HG03139 (cell line): ENCODE data around the gene SV2B.

ENCODE experiments used
- ATAC-seq: cut with Tn5 transposase; IDR thresholded peaks from one replicate; pipeline ENCODE4 v1.9.1; 2021; ENCODE audit not compliant: unreplicated experiment

The SV2B gene

GRCh38 chr15:91135201-91136130 lies 35.4 kb downstream of the SV2B start:
- no peak for ATAC-seq

DNA sequence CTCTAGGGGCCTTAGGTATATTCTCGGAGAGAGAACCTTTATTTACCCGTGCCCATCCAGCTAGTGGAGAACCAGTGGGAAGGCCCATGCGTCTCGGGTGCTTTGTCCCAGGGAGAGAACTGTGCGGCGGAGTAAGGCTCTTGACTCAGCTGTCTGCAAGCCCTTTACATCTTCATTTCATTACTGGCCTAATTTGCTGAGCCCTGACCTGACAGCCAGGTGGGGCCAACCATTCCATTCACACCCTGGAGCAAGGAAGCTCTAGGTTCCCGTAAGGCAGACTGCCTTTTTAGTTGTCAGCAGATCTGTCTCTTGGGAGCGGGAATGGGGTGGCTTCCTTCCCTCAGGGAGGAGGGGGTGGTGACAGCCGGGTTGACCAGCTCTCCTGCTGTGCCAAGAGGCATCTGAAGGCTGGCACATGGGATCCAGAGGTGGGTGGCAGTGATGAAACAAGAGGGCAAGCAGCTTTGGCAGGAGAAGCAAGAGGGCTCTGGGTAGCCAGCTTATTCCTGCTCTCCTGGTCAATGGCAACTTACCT lies 36.4 kb downstream of the SV2B start:
- ATAC-seq = no peak

GRCh38 chr15:91140601-91141000 lies 40.5 kb downstream of the SV2B start:
- no peak for ATAC-seq

GRCh38 chr15:91141097-91141496 lies 41.0 kb downstream of the SV2B start:
- ATAC-seq = no peak

DNA sequence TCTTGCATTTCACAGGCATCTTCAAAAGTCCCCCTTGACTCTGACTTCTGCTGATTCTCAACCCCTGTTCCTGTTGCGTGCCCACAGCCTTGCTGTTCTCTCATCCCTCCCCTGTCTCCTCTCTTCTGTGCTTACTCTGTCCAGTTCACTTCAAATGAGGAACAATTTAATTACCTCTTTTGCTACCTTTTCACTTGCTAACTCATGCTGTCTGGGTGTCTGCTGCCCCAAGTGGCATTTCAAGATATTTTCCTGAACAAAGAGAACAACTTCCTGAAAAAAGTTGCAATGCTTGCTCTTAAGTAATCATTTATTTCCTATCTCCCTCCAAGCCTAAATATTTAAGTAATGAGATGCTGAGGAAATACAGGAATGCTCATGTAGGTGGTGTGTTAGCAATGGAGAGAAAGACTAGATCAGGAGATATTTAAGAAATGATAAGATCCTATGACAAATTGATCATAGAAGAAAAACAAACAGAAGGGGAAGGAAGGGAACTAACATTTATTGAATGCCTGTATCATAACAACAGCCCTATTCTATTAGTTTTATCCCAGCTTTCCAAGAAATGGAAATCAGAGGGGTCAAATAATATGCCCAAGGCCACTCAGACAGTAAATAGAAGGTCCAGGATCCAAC lies 42.2 kb downstream of the SV2B start:
- no peak for ATAC-seq

- ATAC-seq = no peak
Measured at GRCh38 chr15:91142946-91143345, 42.9 kb downstream of the SV2B start.

GRCh38 chr15:91146728-91147127 lies 46.7 kb downstream of the SV2B start:
- ATAC-seq = no peak

GRCh38 chr15:91148243-91148642 lies 48.2 kb downstream of the SV2B start:
- no peak for ATAC-seq

GRCh38 chr15:91150502-91151160 lies 50.6 kb downstream of the SV2B start:
- no peak for ATAC-seq

- no peak for ATAC-seq
Measured at GRCh38 chr15:91151781-91152563, 51.9 kb downstream of the SV2B start.

DNA sequence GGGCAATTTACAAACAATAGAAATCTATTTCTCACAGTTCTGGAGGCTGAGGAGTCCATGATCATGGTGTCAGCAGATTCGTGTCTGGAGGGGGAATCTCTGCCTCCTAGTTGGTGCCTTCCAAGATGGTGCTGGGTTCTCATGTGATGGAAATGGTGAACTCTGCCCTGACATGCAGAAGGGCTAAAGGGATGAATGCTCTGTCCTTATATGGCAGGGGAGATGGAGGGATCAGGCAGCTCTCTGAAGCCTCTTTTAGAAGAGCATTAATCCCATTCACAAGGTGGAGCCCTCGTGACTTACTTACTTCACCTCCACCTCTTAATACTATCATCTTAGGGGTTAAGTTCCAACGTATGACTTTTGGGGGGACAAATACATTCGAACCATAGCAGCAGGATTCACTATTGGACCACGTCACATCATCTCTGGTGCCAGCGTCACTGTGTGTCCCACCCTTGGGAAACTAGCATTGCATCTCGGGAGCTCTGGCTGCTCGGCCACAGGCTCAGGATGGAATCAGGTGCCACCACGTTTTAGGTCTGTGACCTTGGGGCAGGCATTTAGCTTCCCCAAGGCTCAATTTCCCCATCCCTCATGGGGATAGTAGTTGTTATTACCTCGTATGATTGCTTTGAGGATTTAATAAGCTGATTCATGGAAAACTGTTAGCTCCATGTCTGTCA lies 53.0 kb downstream of the SV2B start:
- no peak for ATAC-seq

DNA sequence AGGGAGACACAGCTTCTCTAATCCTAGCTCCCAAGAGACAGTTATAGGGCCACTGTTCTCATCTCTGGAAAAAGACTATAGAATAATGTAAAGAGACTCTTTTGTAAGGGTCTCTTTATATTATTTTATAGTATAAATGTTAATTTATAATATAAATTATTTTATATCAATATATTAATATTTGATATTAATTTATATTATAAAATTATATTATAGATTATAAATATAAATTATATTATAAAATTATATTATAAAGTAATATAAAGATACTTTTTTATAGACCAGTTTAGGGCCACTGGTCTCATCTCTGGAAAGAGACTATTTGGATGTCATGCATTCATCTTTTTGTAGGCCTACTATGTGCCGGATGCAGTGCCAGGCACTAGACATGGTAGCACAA lies 53.9 kb downstream of the SV2B start:
- no peak for ATAC-seq

GRCh38 chr15:91156175-91156726 lies 56.2 kb downstream of the SV2B start:
- ATAC-seq = no peak

GRCh38 chr15:91158415-91159394 lies 58.6 kb downstream of the SV2B start:
- ATAC-seq = no peak

- ATAC-seq = no peak
Measured at GRCh38 chr15:91165850-91166249, 65.8 kb downstream of the SV2B start.

- ATAC-seq = no peak
Measured at GRCh38 chr15:91168457-91168856, 68.4 kb downstream of the SV2B start.

GRCh38 chr15:91171334-91171733 lies 71.3 kb downstream of the SV2B start:
- no peak for ATAC-seq

DNA sequence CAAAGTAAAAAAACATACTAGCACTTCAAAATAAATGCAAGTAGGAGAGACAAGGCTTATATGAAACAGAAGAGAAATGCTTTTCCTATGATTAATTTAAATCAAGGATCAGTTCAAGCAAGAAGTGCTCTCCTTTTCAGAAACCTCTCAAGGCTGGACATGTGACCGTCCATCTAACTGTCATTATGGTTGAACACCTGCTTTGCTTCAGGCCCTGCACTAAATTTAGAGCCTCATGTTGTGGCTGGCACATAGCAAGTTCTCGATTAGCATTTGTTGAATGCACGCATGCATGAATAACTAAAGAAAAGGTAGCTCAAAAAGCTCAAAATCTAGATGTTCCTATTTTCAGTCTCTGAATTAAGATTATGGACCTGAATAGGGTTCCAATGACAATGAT lies 82.0 kb downstream of the SV2B start:
- no peak for ATAC-seq

DNA sequence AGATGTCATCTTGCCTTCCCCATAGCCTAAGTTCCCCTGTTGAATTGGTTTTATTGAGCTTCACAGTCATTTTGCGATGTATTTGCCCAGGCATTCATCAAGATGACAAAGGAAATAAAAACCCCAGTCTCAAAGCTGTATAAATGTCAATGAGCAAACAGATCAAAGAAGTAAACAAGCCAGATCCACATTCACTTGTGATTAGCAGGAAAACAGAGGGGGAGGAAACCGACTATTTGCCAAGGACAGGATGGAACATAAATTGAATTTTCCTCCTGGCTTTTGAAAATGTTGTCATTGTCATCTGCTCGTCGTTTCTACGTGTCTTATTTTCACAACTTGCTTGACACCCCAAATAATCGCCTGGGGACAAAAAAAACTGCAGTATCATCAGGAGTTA lies 83.5 kb downstream of the SV2B start:
- ATAC-seq = no peak
